Measurements from ENCODE around the gene ZNF225. TPM values are rescaled to one million over a fixed set of nuclear protein-coding genes. Genes with fewer than 3 reads are reported as not detected.
"Not testable (repeated sequence)": the region's sequence is repeated elsewhere in the genome, so short reads cannot be mapped to it uniquely, and the experiment has no call there.

Gene ZNF225
- polyA plus RNA-seq, 1 experiment = 5.1 TPM

DNA sequence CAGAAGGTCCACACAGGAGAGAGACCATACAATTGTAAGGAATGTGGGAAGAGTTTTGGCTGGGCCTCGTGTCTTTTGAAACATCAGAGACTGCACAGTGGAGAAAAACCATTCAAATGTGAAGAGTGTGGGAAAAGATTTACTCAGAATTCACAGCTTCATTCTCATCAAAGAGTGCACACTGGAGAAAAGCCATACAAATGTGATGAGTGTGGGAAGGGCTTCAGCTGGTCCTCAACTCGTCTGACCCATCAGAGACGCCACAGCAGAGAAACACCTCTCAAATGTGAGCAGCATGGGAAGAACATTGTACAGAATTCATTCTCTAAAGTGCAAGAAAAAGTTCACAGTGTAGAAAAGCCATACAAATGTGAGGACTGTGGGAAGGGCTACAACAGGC is 5.4 kb upstream of the ZNF225 start:
- no peak overlapping the region for H3K4me3 ChIP-seq (ENCODE audit: low read depth, low read length)
- CTCF ChIA-PET = no interaction called here
- DNase-seq (ENCODE audit: low read depth, low spot score) = no peak
- peaks cover 31% of the 10 kb centered on the region for H3K9me3 ChIP-seq (ENCODE audit: control insufficient read depth, insufficient read depth, low read length)
- no peaks in the 10 kb centered on the region for H3K27me3 ChIP-seq (ENCODE audit: control insufficient read depth, insufficient read depth, low read length)
- no peak overlapping the region for H3K27ac ChIP-seq (ENCODE audit: low read depth, low read length)
- TF ChIP-seq, protein P1, sequence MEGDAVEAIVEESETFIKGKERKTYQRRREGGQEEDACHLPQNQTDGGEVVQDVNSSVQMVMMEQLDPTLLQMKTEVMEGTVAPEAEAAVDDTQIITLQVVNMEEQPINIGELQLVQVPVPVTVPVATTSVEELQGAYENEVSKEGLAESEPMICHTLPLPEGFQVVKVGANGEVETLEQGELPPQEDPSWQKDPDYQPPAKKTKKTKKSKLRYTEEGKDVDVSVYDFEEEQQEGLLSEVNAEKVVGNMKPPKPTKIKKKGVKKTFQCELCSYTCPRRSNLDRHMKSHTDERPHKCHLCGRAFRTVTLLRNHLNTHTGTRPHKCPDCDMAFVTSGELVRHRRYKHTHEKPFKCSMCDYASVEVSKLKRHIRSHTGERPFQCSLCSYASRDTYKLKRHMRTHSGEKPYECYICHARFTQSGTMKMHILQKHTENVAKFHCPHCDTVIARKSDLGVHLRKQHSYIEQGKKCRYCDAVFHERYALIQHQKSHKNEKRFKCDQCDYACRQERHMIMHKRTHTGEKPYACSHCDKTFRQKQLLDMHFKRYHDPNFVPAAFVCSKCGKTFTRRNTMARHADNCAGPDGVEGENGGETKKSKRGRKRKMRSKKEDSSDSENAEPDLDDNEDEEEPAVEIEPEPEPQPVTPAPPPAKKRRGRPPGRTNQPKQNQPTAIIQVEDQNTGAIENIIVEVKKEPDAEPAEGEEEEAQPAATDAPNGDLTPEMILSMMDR (IDR thresholded peaks at IDR 0.05; ENCODE audit: low read depth, low read length) = no peak
- POLR2A ChIA-PET = interaction anchor here (1.2 kb wide), 1 partner anchor 13 kb away, joined by 3 read pairs; the partner anchor contains the start of gene ZNF224

DNA sequence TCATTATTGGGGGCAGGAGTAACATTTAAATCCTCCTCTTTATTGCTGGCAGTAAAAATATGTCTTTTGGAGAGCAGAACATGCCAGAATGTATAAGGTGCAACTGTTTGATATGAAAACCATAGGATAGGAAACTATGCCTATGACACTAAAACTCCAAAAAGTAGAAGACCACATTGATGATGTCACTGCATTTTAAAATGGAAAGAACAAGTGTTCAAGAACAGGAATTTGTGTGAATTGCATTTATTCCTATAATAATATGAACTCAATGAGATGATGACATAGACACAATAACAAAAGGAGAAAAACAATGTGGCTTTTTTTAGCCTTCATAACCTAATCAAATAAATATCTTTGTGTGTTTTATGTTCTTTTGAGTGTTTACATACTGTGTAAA is 3.7 kb upstream of the ZNF225 start:
- no peaks in the 10 kb centered on the region for H3K27me3 ChIP-seq (ENCODE audit: control insufficient read depth, insufficient read depth, low read length)
- TF ChIP-seq, protein P1 (IDR thresholded peaks at IDR 0.05; ENCODE audit: low read depth, low read length) = no peak
- H3K4me3 ChIP-seq (ENCODE audit: low read depth, low read length) = no peak overlapping the region
- POLR2A ChIA-PET = no interaction called here
- H3K9me3 ChIP-seq (ENCODE audit: control insufficient read depth, insufficient read depth, low read length) = peaks cover 31% of the 10 kb centered on the region
- no peak for DNase-seq (ENCODE audit: low read depth, low spot score)
- H3K27ac ChIP-seq (ENCODE audit: low read depth, low read length) = no peak overlapping the region
- CTCF ChIA-PET = no interaction called here

DNA sequence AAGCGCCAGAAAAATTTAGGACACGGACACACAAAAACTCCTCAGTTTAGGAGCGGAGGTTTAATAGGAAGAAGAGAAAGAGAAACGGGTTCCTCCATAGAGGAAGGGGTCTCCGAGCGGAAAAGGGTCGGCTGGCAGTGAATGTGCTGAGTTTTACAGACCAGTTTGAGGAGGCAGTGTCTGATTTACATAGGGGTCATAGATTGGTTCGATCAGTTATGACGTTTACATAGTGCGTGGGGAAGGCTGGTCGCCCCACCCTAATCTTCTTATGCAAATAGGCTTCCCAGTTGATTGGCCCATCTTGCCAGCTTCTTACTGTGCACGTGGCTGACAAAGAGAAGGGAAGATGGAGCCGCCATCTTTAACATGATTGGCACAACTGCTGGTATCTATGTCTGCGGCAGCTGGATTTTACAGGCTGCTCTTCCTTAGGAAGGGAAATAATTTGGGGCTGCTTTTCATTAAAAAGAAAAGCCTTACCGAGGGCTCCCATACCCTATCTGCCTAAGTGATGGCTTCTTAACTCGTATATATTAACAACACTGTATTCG is 1.2 kb upstream of the ZNF225 start:
- H3K27ac ChIP-seq (ENCODE audit: low read depth, low read length) = peak overlapping the region; percentile 66
- TF ChIP-seq, protein P1 (IDR thresholded peaks at IDR 0.05; ENCODE audit: low read depth, low read length) = no peak
- ChIA-PET CTCF (interaction anchor here (0.7 kb wide), 1 partner anchor 120 kb away, joined by 3 read pairs; no protein-coding TSS in a partner anchor), POLR2A (interaction anchor here (1.3 kb wide), 1 partner anchor 18 kb away, joined by 3 read pairs; the partner anchor contains the start of gene ZNF224)
- H3K9me3 ChIP-seq (ENCODE audit: control insufficient read depth, insufficient read depth, low read length) = peaks cover 20% of the 10 kb centered on the region
- DNase-seq (ENCODE audit: low read depth, low spot score) = peak; percentile 67
- no peaks in the 10 kb centered on the region for H3K27me3 ChIP-seq (ENCODE audit: control insufficient read depth, insufficient read depth, low read length)
- H3K4me3 ChIP-seq (ENCODE audit: low read depth, low read length) = peak overlapping the region; percentile 91

DNA sequence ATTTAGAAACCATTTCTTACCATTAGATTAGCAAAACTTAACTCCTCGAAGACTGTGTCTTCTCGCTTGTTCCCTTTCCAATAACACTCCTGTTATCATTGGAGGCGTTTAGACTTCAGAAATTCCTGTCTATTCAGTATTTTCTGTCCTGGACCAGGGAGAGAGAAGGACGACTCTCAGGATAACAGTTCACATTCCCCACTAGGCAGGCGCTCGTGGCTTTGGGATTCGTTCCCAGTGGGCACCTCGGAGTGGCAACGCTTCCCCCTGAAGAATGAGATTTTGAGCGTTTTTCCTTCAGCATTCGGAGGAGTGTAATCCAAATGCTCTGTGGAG is 429 bp upstream of the ZNF225 start:
- Histone ChIP-seq H3K27ac (ENCODE audit: low read depth, low read length) (peak overlapping the region; percentile 59), H3K9me3 (ENCODE audit: control insufficient read depth, insufficient read depth, low read length) (peaks cover 12% of the 10 kb centered on the region), H3K4me3 (ENCODE audit: low read depth, low read length) (peak overlapping the region; percentile 91), H3K27me3 (ENCODE audit: control insufficient read depth, insufficient read depth, low read length) (no peaks in the 10 kb centered on the region)
- TF ChIP-seq, protein P1 (IDR thresholded peaks at IDR 0.05; ENCODE audit: low read depth, low read length) = no peak
- ChIA-PET POLR2A (interaction anchor here (0.9 to 1.5 kb wide), 4 partner anchors 18 to 286 kb away, joined by 3 to 8 read pairs (median 5); partner anchors contain the start of genes ZNF226 and ZNF283), CTCF (no interaction called here)
- DNase-seq (ENCODE audit: low read depth, low spot score) = no peak

DNA sequence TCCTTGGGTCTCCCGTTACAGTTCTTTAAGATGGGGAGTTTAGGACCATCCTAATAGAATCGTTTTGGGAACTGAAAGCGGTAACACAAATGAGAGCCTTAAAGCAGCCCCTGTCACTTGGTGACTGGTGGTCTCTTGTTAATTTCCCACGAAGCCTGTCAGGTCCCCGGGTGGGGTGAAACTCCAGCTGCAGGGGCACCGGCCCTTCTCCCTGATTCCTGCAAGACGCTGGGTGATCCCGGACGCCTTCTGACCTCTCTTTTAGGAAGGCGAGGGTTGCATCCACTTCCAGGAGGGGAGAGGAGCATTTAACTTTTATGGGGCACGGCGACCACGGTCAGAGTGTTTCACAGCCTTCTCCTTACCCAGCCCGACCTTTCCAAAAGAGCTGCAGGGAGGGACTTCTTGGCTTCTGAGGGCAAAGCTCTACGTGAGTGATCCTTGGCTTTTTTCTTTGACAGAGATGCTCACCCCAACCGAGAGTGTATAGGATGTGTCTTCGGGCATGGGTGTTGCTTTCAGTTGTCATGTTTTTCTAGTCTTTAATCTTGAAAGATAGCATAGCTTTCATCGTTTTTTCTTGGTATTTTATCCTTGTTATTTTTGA is 688 bp downstream of the ZNF225 start:
- H3K9me3 ChIP-seq (ENCODE audit: control insufficient read depth, insufficient read depth, low read length) = peaks cover 10% of the 10 kb centered on the region
- peak overlapping the region; percentile 86 for H3K4me3 ChIP-seq (ENCODE audit: low read depth, low read length)
- peak overlapping the region; percentile 82 for H3K27ac ChIP-seq (ENCODE audit: low read depth, low read length)
- CTCF ChIA-PET = no interaction called here
- DNase-seq (ENCODE audit: low read depth, low spot score) = no peak
- TF ChIP-seq, protein P1 (IDR thresholded peaks at IDR 0.05; ENCODE audit: low read depth, low read length) = no peak
- H3K27me3 ChIP-seq (ENCODE audit: control insufficient read depth, insufficient read depth, low read length) = no peaks in the 10 kb centered on the region
- POLR2A ChIA-PET = interaction anchor here (0.9 to 1.5 kb wide), 4 partner anchors 19 to 63 kb away, joined by 3 to 8 read pairs (median 5); partner anchors contain the start of genes ZNF224 and ZNF226

DNA sequence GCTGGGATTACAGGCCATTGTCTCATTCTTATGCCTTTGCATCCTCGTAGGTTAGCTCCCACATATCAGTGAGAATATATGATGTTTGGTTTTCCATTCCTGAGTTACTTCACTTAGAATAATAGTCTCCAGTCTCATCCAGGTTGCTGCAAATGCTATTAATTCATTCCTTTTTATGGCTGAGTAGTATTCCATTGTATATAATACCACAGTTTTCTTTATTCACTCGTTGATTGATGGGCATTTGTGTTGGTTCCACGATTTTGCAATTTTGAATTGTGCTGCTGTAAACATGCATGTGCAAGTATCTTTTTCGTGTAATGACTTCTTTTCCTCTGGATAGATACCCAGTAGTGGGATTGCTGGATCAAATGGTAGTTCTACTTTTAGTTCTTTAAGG is 8.0 kb downstream of the ZNF225 start:
- H3K9me3 ChIP-seq (ENCODE audit: control insufficient read depth, insufficient read depth, low read length); DNase-seq (ENCODE audit: low read depth, low spot score); CTCF ChIA-PET; H3K27me3 ChIP-seq (ENCODE audit: control insufficient read depth, insufficient read depth, low read length); POLR2A ChIA-PET; H3K4me3 ChIP-seq (ENCODE audit: low read depth, low read length); H3K27ac ChIP-seq (ENCODE audit: low read depth, low read length): not testable (repeated sequence)
